HS-5 (cell line): ENCODE measurements around the gene EXOC6B.

ENCODE experiments used
- DNase-seq: peaks from one replicate; pipeline ENCODE4 v3.0.0-alpha.2; 2012; ENCODE audit warnings: low read depth

The EXOC6B gene

DNA sequence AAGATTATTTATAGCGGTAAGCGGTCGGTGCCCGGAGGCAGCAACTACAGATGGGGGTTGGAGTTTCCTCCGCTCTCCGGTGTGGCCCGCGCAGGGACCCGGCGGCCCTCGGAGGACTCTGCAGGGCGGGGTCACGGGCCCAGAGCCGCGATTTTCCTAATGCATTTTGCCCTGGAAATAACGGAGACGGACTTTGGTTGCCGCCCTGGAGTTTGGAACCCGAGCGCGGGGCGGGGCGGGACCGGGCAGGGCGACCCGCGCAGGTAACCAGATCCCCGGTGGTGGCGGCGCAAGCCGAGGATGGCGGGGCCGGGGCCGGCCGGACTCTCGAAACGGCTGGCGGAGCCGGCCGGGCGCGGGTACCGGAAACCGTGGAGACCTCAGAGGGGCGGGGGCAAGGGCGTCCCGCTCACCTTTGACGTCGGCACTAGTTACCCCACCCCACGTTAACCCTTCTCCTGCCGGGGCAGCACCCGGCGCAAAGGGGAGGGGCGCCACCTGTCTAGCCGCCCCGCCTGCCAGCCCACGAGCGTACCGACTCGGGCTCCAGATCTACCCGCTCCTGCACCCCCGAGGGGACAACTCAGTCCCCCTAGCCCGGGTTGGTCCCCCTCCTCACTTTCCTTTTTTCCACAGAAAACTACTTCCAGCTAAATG lies 681.1 kb downstream of the EXOC6B start:
- DNase-seq = no peak

DNA sequence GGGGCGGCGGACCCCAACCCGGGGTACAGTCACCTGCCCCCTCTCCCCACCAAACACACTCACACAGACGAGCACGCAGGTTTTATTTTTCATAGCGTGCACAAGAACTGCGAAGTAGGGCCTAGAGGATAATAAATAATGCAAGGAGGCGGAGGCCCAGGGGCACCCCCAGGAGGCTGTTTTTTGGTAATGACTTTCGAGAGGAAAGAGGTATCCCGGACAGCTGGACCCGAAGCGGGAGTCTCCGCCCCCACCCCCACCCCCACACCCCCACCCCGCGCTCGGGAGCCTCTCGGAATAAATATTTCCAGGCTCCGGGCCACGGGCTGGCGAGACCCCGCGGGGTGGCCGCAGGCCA lies 681.6 kb downstream of the EXOC6B start:
- no peak for DNase-seq

DNA sequence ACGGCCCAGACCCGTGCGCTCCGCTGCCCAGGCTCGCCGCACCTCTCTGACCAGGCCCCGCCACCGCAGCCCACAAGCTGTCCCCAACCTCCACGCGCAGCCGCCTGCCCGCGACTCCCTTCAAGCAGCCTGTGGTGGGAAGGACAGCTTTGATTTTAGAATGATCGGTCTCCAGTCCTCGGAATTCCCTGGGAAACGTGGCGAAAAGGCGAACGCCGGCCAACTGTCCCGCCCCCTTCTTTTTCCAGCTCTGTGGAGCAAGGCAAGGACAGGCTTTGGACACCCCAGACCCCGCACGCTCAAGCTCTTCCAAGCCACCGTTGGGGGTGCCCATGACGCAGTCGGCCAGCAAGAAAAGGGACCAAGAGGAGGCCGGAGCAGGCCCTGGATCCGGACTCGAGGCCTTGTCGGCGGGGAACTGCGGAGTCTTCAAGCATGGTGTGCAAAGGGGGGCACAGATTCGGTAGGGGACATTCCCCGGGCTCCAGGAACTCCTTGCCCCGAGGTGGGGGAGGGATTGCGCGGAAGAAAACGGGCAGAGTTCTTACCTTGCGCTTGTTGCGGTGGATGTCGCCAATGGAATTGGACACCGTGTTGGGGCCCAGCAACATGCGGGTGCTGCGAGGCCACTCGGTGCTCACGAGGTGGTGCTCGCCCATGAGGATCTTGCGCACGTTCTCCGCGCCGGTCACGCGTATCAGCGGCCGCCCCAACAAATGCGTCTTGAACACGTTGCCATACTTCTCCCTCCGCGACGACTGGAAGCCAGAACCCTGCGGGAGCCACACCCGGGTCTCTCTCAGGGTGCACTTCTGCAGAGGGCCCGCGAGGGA lies 682.2 kb downstream of the EXOC6B start:
- no peak for DNase-seq

DNA sequence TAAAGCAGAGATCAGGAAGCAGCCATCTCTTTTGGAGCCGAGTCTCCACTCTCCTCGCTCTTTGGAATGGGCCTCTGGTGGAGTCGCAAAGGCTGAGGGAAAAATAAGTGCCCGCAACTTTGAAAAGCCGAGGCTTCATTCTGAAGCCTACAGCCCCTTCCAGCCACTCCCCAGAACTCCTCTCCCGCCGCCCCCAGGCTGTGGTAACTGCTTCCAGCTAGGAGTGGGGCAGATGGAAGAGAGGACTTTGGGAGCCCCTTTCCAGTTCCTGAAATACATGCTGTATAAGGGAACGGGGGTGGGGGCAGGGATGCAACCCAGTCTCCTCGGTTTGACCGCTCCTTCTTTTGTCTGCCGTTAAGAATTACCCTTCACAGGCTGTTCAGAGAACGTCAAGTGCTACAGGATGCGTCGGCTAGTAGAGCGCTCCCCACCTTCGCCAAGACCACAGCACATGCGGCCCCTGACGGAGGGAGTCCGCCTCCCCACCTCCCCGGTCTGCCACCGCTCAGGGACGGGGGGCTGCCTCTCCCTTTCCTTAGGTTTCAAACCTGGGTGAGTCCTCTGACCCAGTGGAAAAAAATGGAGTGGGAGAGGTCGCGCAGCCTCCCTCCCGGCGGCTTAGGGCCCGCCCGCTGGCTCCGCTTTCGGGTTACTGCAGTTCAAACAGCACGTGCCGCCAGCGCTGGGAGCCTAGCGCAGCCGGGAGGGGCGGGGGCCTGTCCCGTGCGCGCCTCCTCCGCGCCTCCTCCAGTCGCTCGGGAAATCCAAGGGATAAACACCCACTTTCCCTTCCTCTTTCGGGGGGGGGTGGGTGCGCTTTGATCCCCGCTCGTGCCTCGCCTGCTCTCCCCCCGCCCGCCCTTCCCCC lies 683.0 kb downstream of the EXOC6B start:
- no peak for DNase-seq

DNA sequence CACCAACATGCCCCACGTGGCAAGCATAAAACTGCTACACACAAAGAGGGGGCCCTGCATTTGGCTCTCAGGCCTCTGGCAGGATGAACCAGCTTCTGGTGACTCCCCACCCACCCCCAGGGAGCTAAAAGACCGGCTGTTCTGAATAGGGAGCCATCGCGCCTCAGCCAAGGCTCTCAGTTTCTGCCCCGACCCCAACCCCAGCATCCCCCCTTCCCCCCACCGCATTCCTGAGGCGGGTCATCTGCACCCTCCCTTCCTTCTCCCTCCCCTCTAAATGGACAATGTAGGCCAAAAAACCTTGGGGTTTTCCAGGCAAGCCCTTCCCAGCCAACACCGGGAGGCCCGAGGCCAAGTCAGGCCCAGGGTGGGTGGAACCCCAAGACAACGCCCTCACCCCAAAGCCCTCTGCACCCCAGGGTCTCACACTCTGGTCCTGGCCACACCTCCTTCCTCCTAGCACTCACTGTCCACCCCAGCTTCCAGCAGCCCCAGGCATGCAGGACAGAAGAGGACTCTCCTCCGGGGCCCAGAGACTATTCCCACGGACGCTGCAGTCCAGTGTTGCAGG lies 683.9 kb downstream of the EXOC6B start:
- no peak for DNase-seq

DNA sequence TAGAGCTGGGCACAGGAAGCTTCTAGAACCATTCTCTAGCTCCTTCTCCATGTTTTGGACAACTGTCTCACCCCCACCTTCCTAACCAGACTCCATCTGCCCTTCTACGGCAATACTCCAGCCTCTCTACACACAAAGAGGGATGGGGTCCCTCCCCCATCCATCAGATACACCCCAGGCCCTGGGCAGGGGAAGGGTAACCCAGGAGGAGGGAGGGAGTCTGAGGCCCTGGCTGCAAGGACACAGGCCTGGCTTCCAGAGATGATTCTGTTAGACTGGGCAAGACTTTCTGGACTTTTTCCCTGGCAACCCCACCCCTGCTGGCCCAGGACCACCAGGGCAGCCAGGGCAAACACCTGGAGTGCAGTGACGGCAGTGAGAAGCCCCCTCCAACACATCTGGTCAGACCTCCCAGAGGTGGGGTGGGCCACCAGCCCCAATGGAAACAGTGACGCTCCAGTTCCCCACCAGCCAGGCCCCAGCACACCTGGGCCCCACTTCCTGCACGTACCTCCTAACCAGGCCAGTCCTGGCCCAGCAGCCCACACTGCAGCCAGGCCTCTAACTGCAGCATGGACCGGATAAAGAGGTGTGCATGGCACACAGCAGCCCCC lies 684.7 kb downstream of the EXOC6B start:
- no peak for DNase-seq

DNA sequence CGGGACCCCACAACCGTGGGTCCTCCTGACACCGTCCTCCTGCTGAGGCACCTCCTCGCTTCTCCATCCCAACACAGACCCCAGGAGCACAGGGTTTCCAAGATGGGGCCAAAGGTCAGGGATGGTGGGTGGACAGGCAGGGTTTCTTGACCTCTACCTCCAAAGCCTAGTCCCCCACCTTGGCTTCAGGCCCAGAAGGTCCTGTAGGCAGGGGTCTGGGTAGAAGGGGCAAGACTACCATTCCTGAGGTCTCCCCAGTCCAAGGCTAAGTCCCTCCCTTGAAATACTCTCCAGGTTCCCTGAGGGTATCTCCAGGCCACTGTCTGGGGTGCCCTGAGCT lies 685.2 kb downstream of the EXOC6B start:
- no peak for DNase-seq

DNA sequence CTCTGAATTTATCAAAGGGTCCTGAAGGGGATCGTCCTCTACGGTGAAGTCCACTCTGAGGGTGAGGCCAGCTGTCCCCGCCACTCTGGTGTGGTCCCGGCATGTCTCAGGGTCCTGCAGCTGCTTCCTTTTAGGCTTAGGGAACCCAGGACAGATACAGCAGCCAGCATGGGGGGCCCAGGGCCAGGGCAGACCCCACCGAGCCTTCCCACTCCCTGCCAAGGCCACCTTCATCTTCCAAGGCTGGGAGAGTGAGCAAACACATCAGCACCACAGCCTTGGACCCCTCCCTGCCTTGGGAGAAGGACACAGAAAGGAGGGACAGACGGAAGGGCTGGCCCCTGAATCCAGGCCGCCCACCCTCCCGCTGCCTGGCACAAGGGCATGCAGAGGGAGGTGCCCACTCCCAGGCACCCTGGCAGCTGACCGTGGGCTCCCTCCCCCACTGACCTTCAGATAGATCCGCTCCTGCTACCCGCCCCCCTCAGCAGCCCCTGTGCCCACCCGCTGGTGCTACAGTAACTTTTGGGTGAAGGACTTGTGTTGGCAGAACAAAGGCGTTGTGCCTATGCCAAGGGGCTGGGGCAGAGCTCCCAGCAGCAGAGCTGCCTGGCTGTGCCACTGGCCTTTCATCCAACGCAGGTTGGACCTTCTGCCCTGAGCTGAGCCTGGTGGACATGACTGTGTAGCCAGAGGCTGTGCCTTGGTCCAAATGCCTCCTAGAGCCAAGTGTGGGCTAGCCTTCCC lies 685.8 kb downstream of the EXOC6B start:
- DNase-seq = no peak

DNA sequence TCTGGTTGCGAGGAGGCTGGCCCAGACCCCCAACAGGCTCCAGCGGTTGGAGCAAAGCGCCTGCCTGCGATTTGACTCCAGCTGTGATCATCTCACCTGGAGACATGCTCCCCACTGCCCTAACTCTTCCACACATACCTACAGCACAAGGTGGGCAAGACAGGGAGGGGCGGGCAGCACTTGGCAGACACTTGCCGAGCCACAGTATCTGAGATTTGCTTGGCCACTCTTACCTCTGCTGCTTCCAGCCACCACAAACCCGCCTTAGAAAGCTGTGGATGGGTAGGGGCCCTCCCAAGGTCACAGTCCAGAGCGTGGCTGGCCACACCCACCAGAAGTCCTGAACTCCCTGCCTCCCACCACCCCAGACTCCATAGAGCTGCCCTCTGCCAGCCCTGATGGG lies 686.4 kb downstream of the EXOC6B start:
- DNase-seq = no peak

DNA sequence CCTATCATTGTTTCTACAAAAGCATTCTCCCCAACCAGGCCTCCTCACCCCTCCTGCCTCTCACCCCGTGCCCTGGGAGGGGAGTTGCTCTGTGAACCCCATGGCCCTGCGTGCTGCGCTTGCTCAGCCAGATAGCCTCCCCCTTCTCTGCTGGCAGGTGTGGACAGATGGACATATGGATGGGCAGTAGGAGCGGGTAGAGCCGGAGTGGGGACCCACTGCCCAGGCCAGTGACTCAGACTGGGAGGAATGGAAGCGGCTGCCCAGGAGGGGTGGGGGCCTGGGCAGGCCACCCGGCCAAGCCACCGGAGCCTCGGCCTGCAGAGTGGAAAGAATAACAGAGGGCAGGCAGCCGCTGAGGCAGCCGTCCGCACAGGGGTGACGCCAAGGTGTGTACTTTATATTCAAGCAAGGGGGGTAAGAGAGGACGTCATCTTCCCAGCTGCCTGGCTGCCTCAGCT lies 686.9 kb downstream of the EXOC6B start:
- no peak for DNase-seq

DNA sequence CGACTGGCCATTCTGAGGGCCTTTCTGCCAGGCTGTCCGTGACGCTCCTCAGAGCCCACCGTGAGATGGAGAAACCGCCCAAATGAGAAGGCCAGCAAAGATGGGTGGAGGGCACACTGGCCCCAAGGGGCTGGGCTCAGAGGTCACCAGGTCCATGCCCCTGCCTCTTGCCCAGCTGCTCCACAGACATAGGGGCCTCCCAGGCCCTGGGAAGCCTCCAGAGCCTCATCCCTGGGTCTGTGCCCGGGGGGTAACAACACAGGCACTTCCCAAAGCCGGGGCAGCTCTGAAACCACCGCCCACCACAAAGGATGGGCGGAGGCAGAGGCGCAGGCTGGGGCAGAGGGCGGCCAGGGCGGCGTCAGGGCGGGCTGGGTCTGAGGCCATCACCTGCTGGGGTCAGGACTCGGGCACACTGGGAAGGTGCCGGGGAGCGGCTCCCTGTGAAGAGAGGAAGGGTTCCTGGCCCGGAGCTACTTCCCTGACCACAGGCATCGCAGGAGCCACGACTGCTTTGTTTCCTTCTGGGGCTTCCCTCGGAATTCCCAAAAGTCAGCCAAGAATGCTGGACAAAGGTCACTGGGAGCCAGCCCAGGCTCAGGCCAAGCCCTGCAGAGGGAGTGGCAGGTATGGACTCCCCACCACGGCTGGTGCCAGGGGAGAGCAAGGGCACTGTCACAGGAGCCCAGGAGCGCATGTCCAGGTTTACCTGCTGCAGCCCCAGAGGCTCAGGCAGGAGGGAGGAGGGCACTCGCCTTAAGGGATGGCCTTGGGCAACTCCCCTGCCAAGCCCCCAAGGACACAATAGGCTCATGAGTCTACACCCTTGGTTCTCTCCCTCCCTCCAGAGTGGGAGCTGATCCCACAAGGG lies 687.6 kb downstream of the EXOC6B start:
- DNase-seq = no peak

DNA sequence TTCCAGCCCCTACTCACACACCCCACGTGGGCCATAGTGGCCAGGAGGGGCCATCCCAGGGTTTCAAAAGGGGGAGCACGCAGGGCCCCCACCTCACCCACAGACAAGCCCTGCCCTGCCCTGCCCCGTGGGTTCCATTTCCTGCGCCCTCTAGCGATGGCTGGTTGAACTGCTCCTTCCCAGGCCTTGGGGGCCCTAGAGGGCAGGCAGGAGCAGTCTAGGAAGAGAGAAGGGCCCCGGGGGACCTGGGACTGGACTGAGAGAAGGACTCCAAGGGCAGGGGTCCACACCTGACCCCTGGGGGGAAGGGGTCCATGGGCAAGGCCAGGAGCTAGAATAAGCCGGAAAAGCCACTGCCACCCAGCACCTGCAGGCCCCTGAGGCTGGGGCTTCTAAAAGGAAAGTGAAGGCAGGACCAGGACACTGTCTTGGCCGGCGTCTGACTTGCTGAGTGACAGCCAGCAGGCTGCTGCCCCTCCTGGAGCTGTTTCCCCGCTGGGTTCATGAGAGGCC lies 688.3 kb downstream of the EXOC6B start:
- DNase-seq = no peak

DNA sequence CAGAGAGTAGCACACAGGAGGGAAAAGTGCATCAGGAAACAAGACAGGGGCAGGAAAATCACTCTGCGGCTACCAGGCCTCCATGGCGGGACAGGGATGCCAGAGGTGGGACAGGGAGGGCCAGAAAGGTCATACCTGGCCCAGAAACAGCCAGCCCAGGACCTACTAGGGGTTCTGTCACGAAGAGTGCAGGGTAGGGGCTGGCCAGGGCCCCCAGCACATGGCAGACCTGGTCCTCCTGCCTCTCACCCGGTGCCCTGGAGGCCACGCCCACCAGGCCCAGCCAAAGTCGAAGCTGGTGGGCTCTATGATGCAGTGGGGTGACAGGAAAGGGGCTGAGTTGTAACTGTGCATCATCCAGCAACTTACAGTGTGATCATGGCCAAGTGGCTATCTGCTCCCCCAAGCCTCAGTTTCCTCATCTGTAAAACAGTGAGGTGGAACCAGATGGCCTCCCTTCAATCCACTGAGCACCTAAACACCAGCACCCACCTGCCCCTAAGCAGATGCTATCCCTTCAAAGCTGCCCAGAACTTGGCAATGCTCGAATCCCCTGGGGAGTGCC lies 688.8 kb downstream of the EXOC6B start:
- no peak for DNase-seq

DNA sequence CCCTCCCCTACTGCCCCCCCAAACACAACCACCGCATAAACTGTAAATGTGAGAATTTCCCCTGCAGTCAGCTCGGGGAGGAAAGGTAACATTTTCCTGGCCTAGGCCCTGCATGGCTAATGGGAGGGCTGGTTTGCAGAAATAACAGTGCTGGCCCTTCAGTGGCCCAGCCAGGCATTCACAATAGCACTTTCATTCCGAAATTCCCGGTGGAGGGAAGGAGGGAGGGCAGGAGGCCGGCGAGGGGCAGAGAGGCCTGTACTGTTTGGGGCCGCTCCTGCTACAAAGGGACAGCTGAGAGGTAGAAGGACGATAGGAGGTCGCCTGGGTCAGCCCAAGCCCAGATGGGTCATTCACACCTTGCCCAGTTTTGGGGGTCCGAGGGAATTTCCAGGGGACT lies 689.5 kb downstream of the EXOC6B start:
- no peak for DNase-seq

DNA sequence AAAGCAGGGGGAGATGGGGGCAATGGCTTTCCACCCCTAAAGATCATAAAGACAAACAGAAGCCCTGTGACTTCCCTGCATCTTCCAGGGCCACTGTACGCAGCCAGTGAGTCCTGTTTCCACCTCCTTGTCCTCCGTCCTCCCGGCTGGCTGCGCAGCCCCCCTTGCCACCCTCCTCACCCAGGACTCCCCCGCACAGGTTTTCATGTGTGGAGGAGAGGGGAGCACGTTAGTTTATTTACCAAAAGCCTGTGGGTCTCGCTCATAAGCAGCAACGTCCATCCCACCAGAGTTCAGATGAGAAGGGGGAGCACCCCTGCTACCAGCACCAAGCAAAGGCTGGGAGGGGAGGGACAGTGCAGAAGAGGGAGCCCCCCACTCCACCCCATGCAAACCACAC lies 689.9 kb downstream of the EXOC6B start:
- no peak for DNase-seq

DNA sequence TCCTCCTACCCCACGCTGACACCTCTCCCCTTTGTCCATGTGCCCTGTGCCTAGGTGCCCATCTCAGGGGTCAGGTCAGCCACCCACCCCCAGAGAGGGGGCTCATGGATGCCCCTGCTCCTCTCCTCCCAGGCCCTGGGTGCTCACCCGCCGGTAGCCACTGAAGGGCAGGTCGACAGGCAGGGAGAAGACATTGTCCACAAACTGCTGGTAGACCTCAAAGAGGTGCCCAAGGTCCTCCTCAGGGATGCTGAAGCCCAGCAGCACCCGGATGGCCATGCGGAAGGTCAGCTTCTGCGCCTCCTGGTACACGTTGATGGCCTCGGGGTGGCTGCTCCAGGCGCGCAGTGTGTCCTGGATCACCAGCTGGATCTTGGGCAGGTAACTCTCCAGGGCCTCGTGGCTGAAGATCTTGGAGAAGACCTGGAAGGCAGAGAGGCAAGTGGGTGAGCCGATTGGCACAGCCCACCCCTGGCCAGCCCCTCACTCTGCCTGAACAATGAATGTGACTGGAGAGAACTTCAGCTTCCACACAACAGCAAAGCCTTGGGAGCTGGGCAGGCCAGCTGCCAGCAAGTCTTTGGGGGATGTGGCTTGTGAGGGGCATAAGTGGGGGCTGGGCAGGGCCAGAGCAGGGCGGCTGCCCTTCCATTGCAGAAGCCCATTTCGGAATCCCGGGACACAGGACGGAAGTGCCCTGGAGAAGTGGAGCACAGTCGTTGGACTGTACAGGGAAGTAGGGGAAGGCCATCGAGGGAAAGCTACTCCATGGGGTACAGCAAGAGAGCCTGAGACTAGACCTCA lies 690.6 kb downstream of the EXOC6B start:
- no peak for DNase-seq

DNA sequence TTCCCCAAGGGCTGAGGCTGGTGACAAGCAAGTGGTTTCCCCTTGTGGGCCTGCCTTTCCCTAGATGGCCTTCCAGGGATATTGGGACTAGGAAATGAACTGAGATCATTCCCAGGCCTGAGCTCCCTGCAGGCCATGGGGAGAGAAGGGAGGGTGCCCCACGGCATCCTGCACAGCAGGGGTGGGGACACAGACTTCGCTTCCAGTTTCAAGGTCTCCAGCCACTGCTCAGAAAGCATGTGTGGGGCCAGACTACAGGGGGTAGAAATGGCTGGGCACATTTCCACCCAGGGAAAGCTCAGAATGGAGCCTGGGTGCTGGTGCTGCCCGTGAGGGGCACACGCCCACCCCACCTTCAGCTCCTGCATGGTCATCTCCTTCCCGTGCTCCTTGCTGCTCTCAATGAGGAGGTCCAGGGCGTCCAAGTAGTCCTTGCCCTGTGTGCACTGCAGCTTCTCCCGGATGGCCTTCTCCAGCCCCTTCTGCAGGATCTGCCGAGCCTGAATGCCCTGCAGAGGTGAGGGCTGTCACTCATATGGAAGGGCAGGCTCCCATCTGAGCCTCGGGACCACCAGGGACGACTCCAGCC lies 691.3 kb downstream of the EXOC6B start:
- DNase-seq = no peak

DNA sequence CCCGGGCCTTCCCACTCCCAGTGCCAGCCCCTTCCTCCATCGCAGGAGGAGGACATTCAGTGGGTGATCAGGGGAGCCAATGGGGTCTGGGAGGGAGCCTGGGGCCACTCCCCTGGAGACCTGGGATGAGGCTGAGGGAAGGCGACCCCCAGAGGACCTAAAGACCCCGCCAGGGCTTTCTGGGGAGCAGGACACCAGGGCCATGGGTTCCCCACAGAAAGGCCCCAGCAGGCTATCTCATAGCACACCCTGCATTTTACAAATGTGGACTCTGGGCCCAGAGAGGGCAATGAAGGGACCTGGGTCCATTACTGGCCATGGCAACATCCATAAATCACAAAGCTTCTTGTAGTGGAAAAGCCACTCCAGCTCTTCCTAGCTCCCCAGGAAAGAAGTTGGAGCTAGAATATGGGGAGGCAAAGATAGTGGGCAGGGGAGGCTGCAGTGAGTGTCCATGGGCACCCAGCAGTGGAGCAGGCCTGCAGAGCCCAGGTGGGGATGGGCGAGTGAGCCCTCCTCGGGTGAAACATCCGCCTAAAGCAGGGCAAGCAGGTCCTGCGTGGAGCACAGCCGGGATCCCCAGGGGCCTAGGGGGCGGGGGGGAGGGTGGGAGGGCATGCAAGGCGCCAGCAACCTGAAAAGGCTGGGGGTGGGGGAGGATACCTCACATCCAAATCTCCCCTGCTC lies 692.0 kb downstream of the EXOC6B start:
- DNase-seq = no peak
